Lung (tissue), 12 donors: ENCODE results near the gene MT1F. TPM values are rescaled to one million over a fixed set of nuclear protein-coding genes. Genes with fewer than 3 reads are reported as not detected.
A peak's percentile ranks its signal among the peaks of the same experiment; 100 is the strongest.

ENCODE experiments used
- ATAC-seq: fragments of 200-7000 bp; cut with Tn5 transposase; one replicate; pipeline ENCODE4 v1.9.1; 2020; ENCODE audit warnings: moderate number of reproducible peaks; ENCODE audit not compliant: insufficient read depth, low FRiP score
- DNase-seq, 3 donors: peaks; one replicate each; pipeline ENCODE4 v3.0.0-alpha.2; 2013 to 2017
- H3K27ac ChIP-seq, 2 donors: one replicate each; pipeline ENCODE4 v1.5.1; 2013; ENCODE audit warnings: mild to moderate bottlenecking in 2 of 2, moderate library complexity in 2 of 2, control low read depth in 1 of 2, inconsistent platforms in 1 of 2, low read depth in 1 of 2, low read length in 1 of 2
- H3K27me3 ChIP-seq, 3 donors: one replicate each; pipeline ENCODE4 v1.5.1; 2013; ENCODE audit warnings: low read length in 2 of 3; ENCODE audit not compliant: control insufficient read depth in 3 of 3, insufficient read depth in 3 of 3
- H3K36me3 ChIP-seq, 4 donors: one replicate each; pipeline ENCODE4 v1.5.1; 2013; ENCODE audit warnings: low read length in 4 of 4, mild to moderate bottlenecking in 1 of 4, moderate library complexity in 1 of 4; ENCODE audit not compliant: control insufficient read depth in 4 of 4, insufficient read depth in 4 of 4
- H3K4me1 ChIP-seq, 5 donors: one replicate each; pipeline ENCODE4 v1.5.1; 2013; ENCODE audit warnings: low read length in 5 of 5, mild to moderate bottlenecking in 2 of 5, moderate library complexity in 1 of 5; ENCODE audit not compliant: control insufficient read depth in 5 of 5, insufficient read depth in 5 of 5
- H3K4me3 ChIP-seq: one replicate; pipeline ENCODE4 v1.5.1; 2013; ENCODE audit warnings: mild to moderate bottlenecking, control low read depth, moderate library complexity
- H3K9ac ChIP-seq, 2 donors: one replicate each; pipeline ENCODE4 v1.5.1; 2013; ENCODE audit warnings: low read length in 2 of 2, control low read depth in 1 of 2; ENCODE audit not compliant: insufficient read depth in 1 of 2
- H3K9me3 ChIP-seq, 4 donors: one replicate each; pipeline ENCODE4 v1.5.1; 2013; ENCODE audit warnings: low read length in 3 of 4, mild to moderate bottlenecking in 1 of 4, moderate library complexity in 1 of 4; ENCODE audit not compliant: control insufficient read depth in 4 of 4, insufficient read depth in 3 of 4
- WGBS, 2 donors: extraction: QIAGEN DNeasy Blood & Tissue Kit; methylation state at CpG; one replicate each; pipeline ENCODE4 v1.1.7; 2013; 5-methylcytosine and 5-hydroxymethylcytosine counted together
- polyA plus RNA-seq, 2 donors: library from polyadenylated mRNA; stranded (reverse); fragments of 200-250 nt; gene quantifications; one replicate each; pipeline ENCODE4 v1.2.1, GENCODE V29; 2013
- total RNA-seq, 2 donors: library from RNA; depleted of rRNA in 1 of 2; stranded (reverse); fragments of >200 nt in 1 of 2; gene quantifications; one replicate each; pipeline ENCODE4 v1.2.1, GENCODE V29; 2014 to 2021
- TF ChIP-seq, protein P1 (sequence below): IDR thresholded peaks from 2 replicates; pipeline ENCODE4 v1.5.1; 2012; ENCODE audit warnings: mild to moderate bottlenecking; ENCODE audit errors: control extremely low read depth, extremely low read depth
- donor health status: control.
- donor health status: control.
- donor health status: Bipolar disorder and iron deficiency.
- donor health status: healthy.
- donor health status: DM: yes; HTN: yes; CAD: no.

The MT1F gene
- total and polyA plus RNA-seq, 4 donors = 3.6 to 42.0 (median 20.9) TPM

DNA sequence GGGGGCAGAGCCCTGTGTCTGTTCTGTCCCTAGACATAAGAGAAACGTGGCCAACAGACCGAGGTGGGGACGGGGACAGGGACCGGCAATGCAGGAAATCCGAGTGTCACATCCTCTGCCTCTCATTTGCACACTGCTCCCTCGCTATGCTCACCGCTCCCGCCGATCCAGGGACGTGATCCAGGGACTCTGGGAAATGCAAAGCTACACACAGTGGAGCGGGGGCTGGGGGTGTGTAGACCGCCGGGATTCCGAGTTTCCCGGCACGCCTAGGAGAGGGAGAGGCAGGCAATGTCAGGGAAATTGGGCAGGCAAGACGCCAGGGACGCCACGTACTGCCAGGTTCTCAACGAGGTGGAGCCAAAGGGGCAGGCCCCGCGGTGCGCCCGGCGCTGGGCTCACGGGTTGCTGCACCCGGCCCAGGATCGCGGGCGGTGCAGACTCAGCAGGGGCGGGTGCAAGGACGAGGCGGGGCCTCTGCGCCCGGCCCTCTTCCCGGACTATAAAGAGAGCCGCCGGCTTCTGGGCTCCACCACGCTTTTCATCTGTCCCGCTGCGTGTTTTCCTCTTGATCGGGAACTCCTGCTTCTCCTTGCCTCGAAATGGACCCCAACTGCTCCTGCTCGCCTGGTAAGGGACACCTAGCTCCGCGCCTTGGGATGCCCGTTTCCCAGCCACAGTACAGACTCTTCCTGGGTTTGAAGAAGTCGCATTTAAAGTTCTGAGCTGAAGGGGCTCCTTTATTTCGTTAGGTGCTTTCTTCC is 24.4 kb downstream of the MT1F start, which contains the start of gene MT1X:
TSS of gene MT1X (plus strand) at position 532 of the 764 bp plus-strand sequence. CDS start at position 603, 71 bp downstream.
- Histone ChIP-seq H3K27ac (peak within 1 kb of the TSS; percentile 59 to 85), H3K9me3 (no peaks in the 10 kb centered on the region), H3K27me3 (peaks cover 0 to 7% (median 6%) of the 10 kb centered on the region in 3 donors), H3K4me1 (peaks cover 0 to 15% (median 2%) of the 10 kb centered on the region in 5 donors), H3K36me3 (peaks cover 0 to 2% (median 0%) of the 10 kb centered on the region in 4 donors), H3K9ac (peak within 1 kb of the TSS in 1 of 2 donors; percentile 41), H3K4me3 (peak within 1 kb of the TSS; percentile 42)
- DNase-seq = peak; percentile 86 to 91 (median 86)
- TF ChIP-seq, protein P1, sequence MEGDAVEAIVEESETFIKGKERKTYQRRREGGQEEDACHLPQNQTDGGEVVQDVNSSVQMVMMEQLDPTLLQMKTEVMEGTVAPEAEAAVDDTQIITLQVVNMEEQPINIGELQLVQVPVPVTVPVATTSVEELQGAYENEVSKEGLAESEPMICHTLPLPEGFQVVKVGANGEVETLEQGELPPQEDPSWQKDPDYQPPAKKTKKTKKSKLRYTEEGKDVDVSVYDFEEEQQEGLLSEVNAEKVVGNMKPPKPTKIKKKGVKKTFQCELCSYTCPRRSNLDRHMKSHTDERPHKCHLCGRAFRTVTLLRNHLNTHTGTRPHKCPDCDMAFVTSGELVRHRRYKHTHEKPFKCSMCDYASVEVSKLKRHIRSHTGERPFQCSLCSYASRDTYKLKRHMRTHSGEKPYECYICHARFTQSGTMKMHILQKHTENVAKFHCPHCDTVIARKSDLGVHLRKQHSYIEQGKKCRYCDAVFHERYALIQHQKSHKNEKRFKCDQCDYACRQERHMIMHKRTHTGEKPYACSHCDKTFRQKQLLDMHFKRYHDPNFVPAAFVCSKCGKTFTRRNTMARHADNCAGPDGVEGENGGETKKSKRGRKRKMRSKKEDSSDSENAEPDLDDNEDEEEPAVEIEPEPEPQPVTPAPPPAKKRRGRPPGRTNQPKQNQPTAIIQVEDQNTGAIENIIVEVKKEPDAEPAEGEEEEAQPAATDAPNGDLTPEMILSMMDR = no peak
- peak; percentile 96 for ATAC-seq
- WGBS, 2 donors = 1% methylated on average over 46 to 49 of the region's 49 CpGs

DNA sequence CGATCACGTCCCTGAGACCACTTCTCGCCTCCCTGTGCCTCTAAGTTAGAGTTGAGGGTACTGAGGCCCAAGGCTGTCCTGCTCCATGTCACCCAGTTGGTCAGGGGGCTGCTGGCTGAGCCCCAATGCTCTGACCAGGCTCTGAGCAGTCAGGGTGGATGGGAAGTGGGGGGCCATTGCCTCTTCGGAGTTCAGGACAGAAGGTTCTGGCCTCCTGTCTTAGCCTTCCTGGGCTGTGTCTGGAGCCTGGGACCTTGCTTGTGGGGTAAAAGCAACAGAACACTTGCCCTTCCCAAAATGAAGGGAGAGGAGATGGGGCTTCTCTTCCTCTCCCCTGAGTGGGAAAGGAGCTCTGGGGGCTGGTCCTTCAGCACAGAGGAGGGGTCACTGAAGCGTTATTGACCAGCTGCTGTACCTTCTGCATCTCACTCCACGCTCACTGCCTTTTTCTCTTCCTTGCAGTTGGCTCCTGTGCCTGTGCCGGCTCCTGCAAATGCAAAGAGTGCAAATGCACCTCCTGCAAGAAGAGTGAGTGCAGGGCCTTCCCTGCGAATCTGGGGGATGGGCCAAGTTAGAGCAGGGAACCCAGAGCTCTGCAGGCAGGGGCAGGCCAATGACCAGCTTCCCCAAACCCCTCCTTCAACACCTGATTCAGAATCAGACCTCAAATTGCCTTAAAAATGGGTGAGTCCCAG is 25.1 kb downstream of the MT1F start:
- Histone ChIP-seq H3K4me1 (peaks cover 0 to 15% (median 2%) of the 10 kb centered on the region in 5 donors), H3K27ac (peak overlapping the region; percentile 59 to 80), H3K9ac (peak overlapping the region in 1 of 2 donors; percentile 41), H3K9me3 (no peaks in the 10 kb centered on the region), H3K27me3 (peaks cover 0 to 2% (median under 1%) of the 10 kb centered on the region in 3 donors), H3K36me3 (peaks cover 0 to 2% (median 0%) of the 10 kb centered on the region in 4 donors), H3K4me3 (peak overlapping the region; percentile 41)
- DNase-seq = no peak
- 38 to 49% methylated on average over 8 of the region's 8 CpGs for WGBS, 2 donors
- ATAC-seq = peak; percentile 5
- TF ChIP-seq, protein P1 = no peak

DNA sequence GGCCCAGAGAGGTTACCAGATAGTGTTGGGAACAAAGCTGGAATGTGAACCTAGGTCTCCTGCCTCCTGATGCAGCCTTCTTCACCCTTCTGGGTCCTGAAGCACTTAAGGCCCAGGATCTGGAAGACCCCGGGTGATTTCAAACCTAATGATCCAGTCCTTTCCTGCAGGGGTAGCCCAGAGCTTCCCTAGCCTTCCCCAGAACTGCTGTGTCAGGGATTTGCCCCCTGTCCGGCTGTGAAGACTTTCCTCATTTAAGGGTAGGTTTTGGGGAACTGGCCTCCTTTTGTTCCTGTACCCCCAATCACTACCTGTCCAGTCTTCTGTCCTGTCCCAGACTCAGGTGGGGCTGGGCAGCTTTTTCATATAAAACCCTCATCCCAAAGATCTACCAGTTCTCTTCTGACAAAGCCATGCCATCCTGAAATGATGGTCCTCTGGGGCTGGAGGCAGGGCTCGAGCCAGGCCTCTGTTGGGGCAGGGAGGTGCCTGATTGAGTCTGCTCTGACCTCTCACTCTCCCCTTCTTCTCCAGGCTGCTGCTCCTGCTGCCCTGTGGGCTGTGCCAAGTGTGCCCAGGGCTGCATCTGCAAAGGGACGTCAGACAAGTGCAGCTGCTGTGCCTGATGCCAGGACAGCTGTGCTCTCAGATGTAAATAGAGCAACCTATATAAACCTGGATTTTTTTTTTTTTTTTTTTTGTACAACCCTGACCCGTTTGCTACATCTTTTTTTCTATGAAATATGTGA is 25.8 kb downstream of the MT1F start:
- H3K27ac ChIP-seq = no peak overlapping the region
- ATAC-seq (no peak), DNase-seq (no peak)
- peak overlapping the region; percentile 41 for H3K4me3 ChIP-seq
- H3K4me1 ChIP-seq = peaks cover 0 to 15% (median 2%) of the 10 kb centered on the region in 5 donors
- H3K9me3 ChIP-seq = no peaks in the 10 kb centered on the region
- TF ChIP-seq, protein P1 = no peak
- no peaks in the 10 kb centered on the region for H3K27me3 ChIP-seq
- H3K9ac ChIP-seq = no peak overlapping the region
- H3K36me3 ChIP-seq = peaks cover 0 to 2% (median 0%) of the 10 kb centered on the region in 4 donors
- 84 to 89% methylated on average over 5 of the region's 5 CpGs for WGBS, 2 donors
